Germinal center (tissue), 1 donor: Measurements from ENCODE around the gene MAPK8IP3.
"Not testable (repeated sequence)": the region's sequence is repeated elsewhere in the genome, so short reads cannot be mapped to it uniquely, and the experiment has no call there.

Experiments used
- DNase-seq: peaks from one replicate; pipeline ENCODE4 v3.0.0; 2012; ENCODE audit warnings: mixed read lengths, low spot score

MAPK8IP3 gene

GRCh38 chr16:1786242-1787055 is 80.5 kb downstream of the MAPK8IP3 start:
- DNase-seq, result no peak

GRCh38 chr16:1787056-1787321 is 81.0 kb downstream of the MAPK8IP3 start:
- DNase-seq, result no peak

- DNase-seq, result no peak
Observed at GRCh38 chr16:1787322-1788094, 81.5 kb downstream of the MAPK8IP3 start.

DNA sequence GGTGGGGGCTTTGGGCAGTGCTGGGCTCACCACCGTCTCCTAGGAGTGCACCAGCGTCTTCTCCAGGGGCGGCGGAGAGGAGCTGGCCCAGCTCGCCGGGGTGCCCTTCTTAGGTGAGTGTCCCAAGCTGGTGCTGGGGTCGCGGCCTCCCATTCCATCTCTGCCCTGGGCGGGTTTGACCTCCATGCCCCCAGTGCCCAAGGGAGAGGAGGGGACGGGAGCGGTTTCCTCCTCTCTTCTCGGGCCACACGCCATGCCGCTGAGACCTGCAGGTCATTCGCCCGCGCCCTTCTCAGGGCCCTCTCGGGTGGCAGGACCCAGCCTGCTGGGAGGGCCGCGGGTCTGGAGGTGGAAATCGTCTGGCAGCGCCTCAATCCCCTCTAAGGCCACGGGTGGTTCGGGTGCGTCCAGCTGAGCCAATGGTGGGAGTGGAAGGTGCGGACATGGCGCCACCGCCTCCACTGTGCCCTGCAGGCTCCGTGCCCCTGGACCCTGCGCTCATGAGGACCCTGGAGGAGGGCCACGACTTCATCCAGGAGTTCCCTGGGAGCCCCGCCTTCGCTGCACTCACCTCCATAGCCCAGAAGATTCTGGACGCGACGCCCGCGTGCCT is 82.2 kb downstream of the MAPK8IP3 start:
- DNase-seq, result no peak

- no peak for DNase-seq
Observed at GRCh38 chr16:1788708-1789100, 82.7 kb downstream of the MAPK8IP3 start.

DNA sequence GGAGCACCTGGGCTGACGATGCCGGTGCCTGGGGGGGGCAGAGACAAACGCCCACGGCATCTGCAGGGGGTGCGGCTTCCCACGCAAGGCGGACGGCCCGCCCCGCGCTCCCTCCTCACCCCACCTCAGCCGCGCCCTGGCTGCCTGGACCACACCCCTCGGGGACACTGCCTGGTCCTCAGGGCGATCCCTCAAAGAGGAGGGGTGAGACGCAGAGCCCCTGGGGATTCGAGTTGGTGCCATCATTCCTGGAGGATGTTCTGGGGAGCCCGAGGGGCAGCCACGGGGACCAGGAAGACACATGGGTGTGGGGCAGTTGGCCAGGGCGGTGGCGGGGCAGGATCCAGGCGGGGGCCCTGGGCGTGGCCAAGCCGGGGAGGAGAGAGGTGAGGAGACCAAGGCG is 83.6 kb downstream of the MAPK8IP3 start:
- DNase-seq, result no peak

- DNase-seq, result no peak
Observed at GRCh38 chr16:1790261-1790610, 84.2 kb downstream of the MAPK8IP3 start.

GRCh38 chr16:1790611-1791255 is 84.7 kb downstream of the MAPK8IP3 start:
- no peak for DNase-seq

DNA sequence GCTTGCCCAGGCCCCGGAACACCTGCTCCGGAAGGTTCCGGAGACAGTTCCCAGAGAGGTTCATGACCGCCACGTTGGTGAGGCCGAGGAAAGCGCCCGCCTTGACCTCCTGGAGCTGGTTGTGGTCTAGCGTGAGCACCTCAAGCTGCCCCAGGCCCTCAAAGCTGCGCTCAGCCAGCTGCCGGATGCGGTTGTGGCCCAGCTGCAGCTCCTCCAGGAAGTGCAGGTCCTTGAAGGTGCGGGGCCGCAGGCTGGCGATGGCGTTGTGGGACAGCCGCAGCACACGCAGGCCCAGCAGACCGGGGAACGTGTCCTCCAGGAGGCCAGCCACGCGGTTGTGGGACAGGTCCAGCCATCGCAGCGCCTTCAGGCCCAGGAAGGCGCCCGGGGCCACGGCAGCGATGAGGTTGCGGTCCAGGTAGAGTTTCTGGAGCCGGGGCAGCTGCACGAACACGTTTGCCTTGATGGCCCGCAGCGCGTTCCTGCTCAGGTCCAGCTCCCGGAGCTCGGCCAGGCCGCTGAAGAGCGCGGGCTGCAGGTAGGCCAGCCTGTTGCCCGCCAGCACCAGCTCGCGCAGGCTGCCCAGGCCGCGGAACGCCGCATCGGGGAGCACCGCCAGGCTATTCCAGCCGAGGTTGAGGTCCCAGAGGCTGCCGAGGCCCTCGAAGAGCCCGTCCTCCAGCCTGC is 85.4 kb downstream of the MAPK8IP3 start:
- DNase-seq, result no peak

- no peak for DNase-seq
Observed at GRCh38 chr16:1791943-1792812, 86.2 kb downstream of the MAPK8IP3 start.

GRCh38 chr16:1792836-1793577 is 87.0 kb downstream of the MAPK8IP3 start:
- no peak for DNase-seq

GRCh38 chr16:1793578-1794220 is 87.7 kb downstream of the MAPK8IP3 start, which contains the start of gene IGFALS:
TSS of gene IGFALS (minus strand) at chr16:1793705. CDS start at chr16:1793652, 53 bp downstream.
- DNase-seq, result no peak

GRCh38 chr16:1794221-1794871 is 88.4 kb downstream of the MAPK8IP3 start:
- no peak for DNase-seq

DNA sequence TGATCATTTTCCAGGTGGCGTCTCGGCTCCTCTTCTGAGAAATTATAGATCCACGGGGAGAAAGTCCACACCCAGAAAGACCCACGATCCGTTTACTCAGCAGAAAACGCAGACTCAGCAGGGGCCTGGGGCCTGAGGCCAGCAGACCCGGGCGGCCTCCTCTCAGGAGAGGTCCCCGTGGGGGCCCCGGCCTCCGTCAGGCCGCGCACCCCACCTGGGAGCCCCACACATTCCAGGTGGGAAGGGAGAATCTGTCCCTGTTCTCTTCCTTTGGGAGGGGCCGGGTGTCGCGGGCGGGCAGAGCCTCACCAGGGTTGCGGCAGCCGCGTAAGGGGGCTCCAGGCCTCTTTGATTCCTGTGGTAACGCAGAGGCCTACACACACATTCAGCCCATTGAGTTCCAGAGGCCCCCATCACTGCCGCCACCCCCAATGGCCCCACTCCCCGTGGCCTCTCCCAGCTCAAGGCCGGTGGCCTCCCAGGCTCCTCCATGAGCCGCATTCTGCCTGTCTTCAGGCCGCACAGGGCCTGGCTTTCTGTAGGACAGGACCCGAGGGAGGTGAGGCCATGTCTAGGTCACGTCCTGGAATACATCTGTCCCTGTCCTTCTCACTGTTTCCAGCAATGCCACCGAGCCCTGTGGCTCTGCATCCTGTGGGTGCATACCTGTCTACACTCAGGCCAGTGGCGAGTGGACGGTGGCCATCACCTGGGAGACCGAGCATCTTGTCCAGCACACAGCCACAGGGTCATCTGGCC is 89.1 kb downstream of the MAPK8IP3 start:
- DNase-seq, result no peak

GRCh38 chr16:1799263-1799662 is 93.3 kb downstream of the MAPK8IP3 start:
- DNase-seq, result not testable (repeated sequence)

GRCh38 chr16:1800701-1801100 is 94.7 kb downstream of the MAPK8IP3 start:
- no peak for DNase-seq

- no peak for DNase-seq
Observed at GRCh38 chr16:1807626-1808025, 101.6 kb downstream of the MAPK8IP3 start.

GRCh38 chr16:1808691-1809090 is 102.7 kb downstream of the MAPK8IP3 start:
- DNase-seq, result no peak
